Limb (tissue), 2 donors: Measurements from ENCODE around the gene CHST8.

Experiments
- DNase-seq, 2 donors: peaks; one replicate each; pipeline ENCODE4 v3.0.0-alpha.2; 2016; ENCODE audit errors: extremely low spot score in 2 of 2

CHST8 gene

DNA sequence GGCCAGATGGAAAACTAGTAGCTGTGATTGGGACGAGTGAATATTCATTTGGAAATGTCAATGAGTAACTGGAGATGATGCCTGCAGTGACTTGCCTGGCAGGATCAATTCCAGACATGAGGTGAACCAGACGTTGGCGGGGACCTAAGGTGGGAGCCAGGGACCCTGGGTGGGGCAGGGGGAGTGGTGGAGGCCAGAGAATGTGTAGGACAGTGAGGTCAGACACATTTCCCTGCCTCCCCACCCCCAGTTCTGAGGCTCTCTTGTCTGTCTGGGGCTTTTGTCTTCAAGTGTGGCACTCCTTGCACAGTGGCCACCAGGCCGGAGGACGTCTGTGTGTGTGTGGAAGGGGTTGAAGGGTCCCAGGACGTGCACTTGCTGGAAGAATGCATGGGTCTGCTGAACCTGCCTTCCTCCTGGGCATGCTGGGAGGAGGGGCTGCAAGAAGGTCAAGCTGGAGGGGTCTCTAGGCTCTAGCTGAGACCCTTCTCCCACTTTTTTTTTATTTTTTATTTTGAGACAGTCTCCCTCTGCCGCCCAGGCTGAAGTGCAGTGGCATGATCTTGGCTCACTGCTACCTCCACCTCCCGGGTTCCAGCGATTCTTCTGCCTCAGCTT, 51.6 kb downstream of the CHST8 start:
- no peak for DNase-seq

- no peak for DNase-seq
Observed at GRCh38 chr19:33673996-33674625, 52.4 kb downstream of the CHST8 start.

GRCh38 chr19:33674626-33675367, 53.0 kb downstream of the CHST8 start:
- no peak for DNase-seq

DNA sequence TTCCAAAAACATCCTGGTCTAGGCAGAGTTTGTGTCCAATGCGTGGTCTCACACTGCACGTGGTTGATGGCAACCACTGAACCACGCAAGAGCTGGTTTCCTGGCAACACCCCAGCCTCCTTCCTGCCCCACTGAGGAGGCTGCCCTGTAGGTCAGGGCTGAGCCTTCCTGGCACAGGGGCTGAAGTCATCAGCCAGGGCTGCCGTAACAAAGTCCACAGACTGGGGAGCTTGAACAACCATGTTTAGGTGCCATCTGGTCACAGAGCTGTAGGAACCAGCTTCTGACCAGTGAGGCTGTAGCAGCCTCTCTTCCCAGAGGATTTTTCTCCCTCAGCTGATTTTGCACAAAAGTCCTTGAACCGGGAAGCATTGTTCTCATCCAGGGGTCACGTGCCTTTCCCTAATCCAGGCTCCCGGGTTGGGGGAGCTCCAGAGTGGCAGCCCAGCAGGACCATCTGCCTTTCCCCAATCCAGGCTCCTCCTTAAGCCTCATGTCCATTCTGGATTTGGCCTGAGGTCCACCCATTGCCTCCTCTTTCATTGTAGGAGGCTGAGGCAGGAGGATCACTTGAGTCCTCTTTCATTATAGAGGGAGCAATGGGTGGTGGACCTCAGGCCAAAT, 53.9 kb downstream of the CHST8 start:
- no peak for DNase-seq

DNA sequence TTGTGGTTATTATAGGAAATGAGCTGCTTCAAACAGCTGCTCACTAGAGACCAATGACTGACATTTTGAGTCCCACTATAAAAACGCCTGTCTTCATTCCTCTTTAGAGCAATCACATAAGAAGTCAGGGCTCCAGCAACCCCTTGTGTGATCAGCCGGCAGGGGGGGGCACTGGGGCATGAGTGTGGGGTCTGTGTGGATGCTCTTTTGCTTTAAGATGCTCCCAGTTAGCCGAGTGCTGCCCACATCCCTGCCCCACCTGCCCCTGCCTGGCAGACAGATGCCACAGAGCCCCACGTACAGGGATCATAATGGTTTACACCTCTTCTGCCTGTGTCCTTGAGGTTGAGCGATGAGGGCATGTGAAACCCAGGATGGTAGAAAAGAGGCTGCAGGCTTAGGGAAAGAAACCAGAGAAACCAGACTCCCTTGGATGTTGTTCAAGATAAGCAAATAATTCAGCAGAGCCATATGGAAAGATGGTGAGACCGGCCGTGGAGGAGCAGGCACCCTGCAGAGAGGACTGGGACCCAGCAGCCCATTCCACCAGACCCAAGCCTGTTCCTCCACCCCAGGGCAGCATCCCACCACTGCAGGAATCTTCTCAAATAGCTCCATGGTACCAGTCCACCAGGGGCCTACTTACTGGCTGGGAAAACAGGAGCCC, 55.4 kb downstream of the CHST8 start:
- DNase-seq: no peak

GRCh38 chr19:33677745-33678426, 56.1 kb downstream of the CHST8 start:
- DNase-seq: no peak

DNA sequence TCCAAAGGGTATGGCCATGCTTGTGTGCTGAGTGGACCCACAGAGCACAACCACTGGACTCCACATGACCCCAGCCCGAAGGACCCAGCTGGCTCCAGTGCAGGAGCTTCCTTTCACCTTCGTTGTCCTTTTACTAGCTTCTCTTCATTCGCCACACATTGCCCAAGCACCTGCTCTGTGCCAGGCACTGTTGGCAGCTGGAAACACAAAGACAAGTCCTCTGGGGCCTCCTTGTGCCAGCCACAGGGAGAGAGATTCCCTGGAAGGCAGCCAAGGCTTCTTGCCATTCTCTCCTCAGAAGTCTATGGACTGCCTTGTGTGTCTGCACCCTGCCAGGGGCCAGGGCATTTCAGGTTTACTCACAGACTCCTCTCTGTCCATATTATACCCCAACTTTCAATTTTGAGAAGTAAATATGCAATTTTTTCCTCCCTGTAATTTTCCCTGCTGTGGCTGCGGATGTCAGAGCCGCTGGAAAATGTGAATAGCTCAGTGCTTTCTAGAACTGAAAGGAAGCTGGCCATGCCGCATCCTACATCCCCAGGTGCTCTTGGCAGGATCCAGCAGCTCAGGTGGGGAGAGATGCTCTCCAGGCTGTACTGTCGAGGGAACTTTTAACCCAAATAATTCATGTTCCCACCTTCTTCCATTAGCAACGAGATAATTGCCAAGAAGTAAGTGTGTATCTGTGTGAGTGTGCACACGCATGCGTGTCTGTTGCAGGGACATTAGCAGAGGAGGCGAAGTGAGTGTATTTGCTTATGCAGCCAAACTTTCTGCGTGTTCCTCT, 57.2 kb downstream of the CHST8 start:
- no peak for DNase-seq

DNA sequence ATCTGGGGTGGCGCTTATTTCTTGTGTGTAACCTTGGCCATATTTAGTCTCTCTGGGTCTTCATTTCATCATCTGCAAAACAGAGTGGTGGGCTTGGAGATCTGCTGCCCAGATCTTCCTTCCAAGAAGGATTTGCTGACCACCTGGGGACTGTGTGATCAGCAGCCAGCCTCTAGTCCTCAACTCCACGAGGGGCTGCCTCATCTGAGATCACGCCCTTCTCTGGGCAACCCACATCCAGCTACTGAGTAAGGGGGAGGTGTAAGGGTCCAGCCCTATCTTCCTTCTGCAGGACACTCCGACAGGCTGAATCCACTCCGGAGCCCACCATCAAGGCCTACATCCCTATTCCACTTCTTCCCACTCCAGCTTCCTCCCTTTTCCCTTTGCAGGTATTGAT, 57.9 kb downstream of the CHST8 start:
- DNase-seq: no peak

DNA sequence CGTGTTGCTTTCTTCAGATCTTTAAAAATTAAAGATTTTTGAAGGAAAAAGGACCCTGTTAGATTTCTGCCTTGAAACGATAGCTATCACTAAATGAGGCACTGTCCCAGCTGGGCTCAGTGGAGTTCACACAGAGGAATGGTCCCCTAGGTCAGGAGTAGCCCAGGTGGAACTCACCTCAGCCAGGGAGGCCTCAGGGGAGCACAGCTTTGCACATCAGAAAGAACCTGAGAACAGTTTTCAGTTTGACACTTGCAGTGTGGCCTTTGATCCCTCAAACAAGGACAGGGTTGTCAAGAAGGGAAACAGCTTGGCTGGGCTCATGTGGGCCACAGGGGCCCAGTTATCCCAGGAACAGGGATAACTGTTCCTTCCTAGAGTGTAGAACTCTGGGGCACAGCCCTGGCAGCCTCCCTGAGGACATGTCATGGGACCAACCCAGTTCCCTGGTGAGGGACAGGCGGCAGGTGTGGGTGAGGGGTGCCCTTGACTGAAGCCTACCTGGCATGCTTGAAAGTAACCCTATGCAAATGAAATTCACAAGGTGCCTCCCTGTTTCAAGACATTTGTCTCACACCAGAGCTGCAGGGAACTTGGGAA, 59.4 kb downstream of the CHST8 start:
- no peak for DNase-seq

- DNase-seq: peak; percentile 63 to 80
Observed at GRCh38 chr19:33683881-33684537, 62.3 kb downstream of the CHST8 start.

DNA sequence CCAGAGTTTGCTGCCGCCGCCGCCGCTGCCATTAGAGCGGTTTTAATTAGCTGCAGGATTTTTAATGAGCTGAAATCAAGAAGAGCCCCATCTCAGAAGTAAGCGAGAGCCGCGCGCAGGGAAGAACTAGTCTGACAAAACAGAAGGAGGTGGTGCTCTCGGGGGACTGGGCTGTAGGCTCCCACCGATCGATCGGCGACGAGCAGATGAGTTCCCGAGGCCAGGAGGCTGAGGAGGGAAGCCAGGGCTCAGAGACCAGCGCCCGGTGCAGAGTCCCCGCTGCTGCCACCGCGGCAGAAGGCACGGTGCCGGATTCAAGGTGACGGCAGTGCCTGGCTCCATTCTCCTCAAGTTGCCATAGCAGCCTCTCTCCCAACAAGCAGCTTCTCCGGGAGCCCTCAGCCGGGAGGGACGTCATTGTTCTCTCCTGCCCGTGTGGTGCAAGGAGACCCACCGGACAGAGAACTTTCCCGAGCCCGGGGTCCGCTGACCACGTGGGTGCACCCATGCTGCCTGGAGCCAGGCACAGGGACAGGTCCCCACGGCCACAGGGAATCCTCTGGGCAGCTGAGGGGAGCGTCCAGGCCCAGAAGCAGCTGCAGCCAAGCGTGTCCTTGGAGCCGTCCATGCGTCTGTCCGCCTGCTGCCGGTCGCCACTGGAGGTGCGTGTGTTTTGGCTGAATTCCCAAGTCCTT, 62.9 kb downstream of the CHST8 start:
- DNase-seq: no peak

DNA sequence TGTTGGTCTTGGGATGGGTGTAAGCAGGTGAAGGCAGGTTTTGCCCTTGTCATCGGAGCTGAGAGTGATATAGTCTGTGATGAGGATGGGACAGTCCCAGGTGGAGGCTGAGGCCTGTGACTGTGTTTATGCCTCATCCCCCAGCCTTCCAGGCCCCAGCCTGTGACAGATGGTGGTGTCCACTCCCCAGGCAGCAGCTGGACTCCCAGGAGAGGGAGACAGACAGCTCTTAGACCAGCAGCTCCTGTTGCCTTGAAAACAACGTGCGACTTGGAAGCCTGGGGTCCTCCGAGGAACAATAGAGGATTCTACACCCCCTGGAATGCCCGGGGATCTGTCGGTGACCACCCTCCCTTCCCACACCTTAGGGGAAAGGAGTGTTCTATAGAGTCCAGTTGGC, 63.8 kb downstream of the CHST8 start:
- DNase-seq: no peak

GRCh38 chr19:33686262-33686661, 64.5 kb downstream of the CHST8 start:
- no peak for DNase-seq

DNA sequence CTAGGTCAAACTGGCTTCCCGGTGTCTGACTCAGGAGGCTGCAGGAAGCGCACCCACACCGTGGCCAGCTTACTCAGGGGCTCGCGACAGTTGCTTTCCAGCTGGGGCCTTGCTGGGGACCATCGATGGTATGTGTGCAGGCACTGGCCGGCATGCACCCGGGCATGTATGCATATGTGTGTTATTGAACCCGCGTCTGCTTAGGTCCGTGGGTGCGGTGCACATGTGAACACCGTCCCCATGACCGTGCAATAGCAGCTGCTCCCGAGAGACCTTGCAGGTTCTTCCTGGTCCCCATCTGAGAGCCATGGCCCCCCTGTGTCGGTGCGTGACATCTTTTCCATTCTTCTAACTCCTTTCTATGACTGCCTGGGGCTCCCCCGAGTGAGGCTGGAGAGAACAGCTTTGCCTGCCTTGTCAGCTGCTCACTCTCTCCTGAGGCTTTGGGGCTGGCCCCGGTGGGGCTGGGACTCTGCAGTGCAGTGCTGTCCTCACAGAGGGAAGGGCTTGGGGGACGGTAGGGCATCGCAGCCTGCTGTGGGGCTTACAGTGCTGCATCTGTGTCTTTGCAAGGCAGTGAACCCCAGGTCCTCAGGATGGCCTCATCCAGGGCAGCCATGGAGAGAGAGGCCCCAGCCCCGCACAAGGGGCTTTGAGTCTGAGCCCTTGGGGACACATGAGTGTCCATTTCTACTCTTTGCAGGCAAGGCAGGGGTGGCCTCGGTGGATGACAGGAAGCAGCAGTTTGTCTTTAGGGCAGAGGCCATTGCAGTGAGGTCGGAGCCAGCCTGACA, 65.1 kb downstream of the CHST8 start:
- DNase-seq: no peak

DNA sequence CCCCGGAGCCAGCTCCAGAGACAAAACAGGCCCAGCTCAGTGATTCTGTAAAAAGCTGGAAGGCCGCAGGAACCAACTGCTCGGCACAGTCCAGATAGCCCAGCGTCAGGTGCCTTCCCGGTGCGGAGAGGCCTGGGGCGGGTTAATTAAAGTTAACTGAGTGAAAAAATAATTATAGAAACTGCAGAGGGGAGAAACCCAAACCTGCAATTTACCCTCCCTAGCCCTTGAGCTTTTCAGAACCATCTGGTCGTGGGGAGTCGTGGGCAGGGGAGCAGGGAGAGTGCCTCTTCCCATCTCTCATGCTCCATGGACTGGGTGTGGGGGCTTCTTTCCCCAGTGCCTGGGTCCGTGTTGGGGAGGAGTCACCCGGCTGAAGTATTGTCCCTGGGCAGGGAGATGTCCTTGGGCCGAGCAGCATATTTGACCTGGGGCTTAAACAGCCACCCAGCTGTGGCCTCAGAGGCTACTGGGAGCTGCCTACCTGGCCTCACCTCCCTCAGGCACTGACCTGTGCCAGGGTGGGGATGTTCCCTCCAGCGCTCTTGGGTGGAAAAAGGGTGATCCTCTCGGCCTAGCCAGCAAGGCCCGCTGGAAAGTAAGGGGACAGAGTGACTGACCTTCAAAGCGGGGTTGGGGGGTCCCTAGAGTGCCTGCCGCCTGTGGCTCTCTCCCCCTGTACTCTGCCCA, 65.9 kb downstream of the CHST8 start:
- DNase-seq: no peak

DNA sequence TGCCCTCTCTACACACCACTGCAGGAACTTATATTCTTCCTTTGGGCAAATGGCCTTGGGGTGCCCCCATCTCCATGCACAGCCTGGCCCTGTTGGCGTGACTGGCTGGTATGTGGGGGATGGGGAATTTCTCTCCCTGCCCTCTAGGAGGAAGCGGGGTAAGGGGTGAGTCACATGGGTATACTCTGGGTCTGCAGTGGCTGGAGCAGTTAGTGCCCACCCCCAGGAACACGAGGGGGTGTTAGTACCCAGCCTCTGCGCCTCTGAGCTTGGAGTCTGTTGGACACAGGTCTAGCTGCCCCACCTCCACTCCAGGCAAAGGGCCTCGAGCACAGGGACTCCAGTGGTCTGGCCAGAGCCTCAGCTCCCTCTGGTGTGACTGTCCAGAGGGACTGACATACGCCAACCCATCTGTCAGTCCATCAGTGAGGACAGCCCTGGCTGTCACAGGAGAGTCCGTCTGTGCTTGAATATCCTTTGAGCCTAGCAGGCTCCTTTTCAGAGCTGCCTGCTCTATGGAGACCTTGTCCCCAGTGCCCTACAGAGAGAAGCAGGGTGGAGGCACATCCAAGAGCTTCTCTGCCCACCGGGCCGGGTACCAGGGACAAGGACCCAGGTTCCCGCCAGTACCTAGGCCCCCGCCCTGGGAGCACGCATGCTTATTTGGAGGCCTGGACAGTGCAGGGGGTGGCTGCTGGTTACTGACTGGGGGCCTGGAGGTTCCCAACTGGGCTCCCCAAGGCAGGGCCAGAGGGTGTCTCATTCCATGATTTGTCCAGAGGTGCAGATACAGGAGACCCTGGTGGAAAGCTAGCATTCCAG, 66.6 kb downstream of the CHST8 start:
- DNase-seq: no peak
